HepG2 (cell line): ENCODE results near the gene TPRN. TPM values are rescaled to one million over a fixed set of nuclear protein-coding genes. Genes with fewer than 3 reads are reported as not detected.

Experiments
- BHLHE40 ChIP-seq: IDR thresholded peaks from 2 replicates; pipeline ENCODE4 v1.6.1; 2011; ENCODE audit warnings: low read length, improper control_type of control experiment
- FOXJ3 ChIP-seq: sonication (generic); formaldehyde crosslinking; IDR thresholded peaks from 2 replicates; pipeline ENCODE4 v1.4.0; 2020; ENCODE audit warnings: missing genetic modification reagents, mild to moderate bottlenecking, borderline replicate concordance
- FOXK1 ChIP-seq: sonication (generic); formaldehyde crosslinking; IDR thresholded peaks from 2 replicates; pipeline ENCODE4 v1.4.0; 2020; ENCODE audit warnings: low read depth, missing genetic modification reagents, borderline replicate concordance
- FOXO1 ChIP-seq: sonication (generic); formaldehyde crosslinking; IDR thresholded peaks from 2 replicates; pipeline ENCODE4 v1.4.0; 2020; ENCODE audit warnings: missing genetic modification reagents
- ZMYM2 ChIP-seq: sonication (generic); formaldehyde crosslinking; IDR thresholded peaks from 2 replicates; pipeline ENCODE4 v1.8.0; 2022; ENCODE audit warnings: mild to moderate bottlenecking, missing genetic modification reagents
- ZNF251 ChIP-seq: sonication (generic); formaldehyde crosslinking; IDR thresholded peaks from 2 replicates; pipeline ENCODE4 v1.9.0; 2021; ENCODE audit warnings: mild to moderate bottlenecking, missing genetic modification reagents
- ZNF460 ChIP-seq: sonication (generic); formaldehyde crosslinking; IDR thresholded peaks from 2 replicates; pipeline ENCODE4 v1.5.1; 2020; ENCODE audit warnings: missing genetic modification reagents, mild to moderate bottlenecking, borderline replicate concordance
- ZNF660 ChIP-seq: sonication (generic); formaldehyde crosslinking; IDR thresholded peaks from 2 replicates; pipeline ENCODE4 v1.5.1; 2020; ENCODE audit warnings: mild to moderate bottlenecking, low read depth, missing genetic modification reagents, borderline replicate concordance
- ZNF782 ChIP-seq: sonication (generic); formaldehyde crosslinking; IDR thresholded peaks from 2 replicates; pipeline ENCODE4 v1.4.0; 2020; ENCODE audit warnings: missing genetic modification reagents, mild to moderate bottlenecking, borderline replicate concordance
- polyA plus RNA-seq, 8 experiments: library from polyadenylated mRNA; depleted of rRNA in 3 of 8; stranded (reverse) in 7 of 8; unstranded in 1 of 8; fragments of >200 nt; fragmentation: Illumina TruSeq in 4 of 8; extraction: Trizol in 4 of 8; gene quantifications; 2 replicates each; pipeline versions ENCODE4 v1.2.1 to v1.2.3, GENCODE V29; 2011 to 2016; ENCODE audit warnings: low read depth in 4 of 8, missing spikeins in 1 of 8, mixed read lengths in 1 of 8; ENCODE audit not compliant: insufficient read depth in 1 of 8
- total RNA-seq, 5 experiments: library from RNA; depleted of rRNA; stranded (reverse); fragments of >200 nt; fragmentation: Illumina TruSeq; extraction: Trizol; gene quantifications; 2 replicates each; pipeline ENCODE4 v1.2.3, GENCODE V29; 2016; ENCODE audit warnings: low read depth in 1 of 5
- TF ChIP-seq, protein P1 (sequence below): IDR thresholded peaks from 2 replicates; pipeline ENCODE4 v1.6.1; 2016; ENCODE audit warnings: low read depth, control low read depth
- TF ChIP-seq, protein P2 (sequence below): sonication (generic); formaldehyde crosslinking; IDR thresholded peaks from 2 replicates; pipeline ENCODE4 v1.4.0; 2020; ENCODE audit warnings: mild to moderate bottlenecking, missing genetic modification reagents
- TF ChIP-seq, protein P3 (sequence below): sonication (generic); formaldehyde crosslinking; IDR thresholded peaks from 2 replicates; pipeline ENCODE4 v1.5.1; 2020; ENCODE audit warnings: missing genetic modification reagents, mild to moderate bottlenecking, borderline replicate concordance
- TF ChIP-seq, protein P4 (sequence below): sonication (generic); formaldehyde crosslinking; IDR thresholded peaks from 2 replicates; pipeline ENCODE4 v1.4.0; 2020; ENCODE audit warnings: missing genetic modification reagents
- TF ChIP-seq, protein P5 (sequence below): IDR thresholded peaks from 2 replicates; pipeline ENCODE4 v1.6.1; 2018; ENCODE audit warnings: missing genetic modification reagents, mild to moderate bottlenecking, missing compliant biosample characterization
- TF ChIP-seq, protein P6 (sequence below): IDR thresholded peaks from 2 replicates; pipeline ENCODE4 v1.6.1; 2016; ENCODE audit warnings: missing biosample characterization, missing genetic modification reagents, low read depth
- TF ChIP-seq, protein P7 (sequence below): sonication (generic); formaldehyde crosslinking; IDR thresholded peaks from 2 replicates; pipeline ENCODE4 v1.4.0; 2020; ENCODE audit warnings: low read depth, missing genetic modification reagents

TPRN gene
- total and polyA plus RNA-seq, 2 of the 13 experiments (the other 11 are each of a cell fraction or from before 2014, with no cell fraction given), result 10.1 to 19.2 TPM

DNA sequence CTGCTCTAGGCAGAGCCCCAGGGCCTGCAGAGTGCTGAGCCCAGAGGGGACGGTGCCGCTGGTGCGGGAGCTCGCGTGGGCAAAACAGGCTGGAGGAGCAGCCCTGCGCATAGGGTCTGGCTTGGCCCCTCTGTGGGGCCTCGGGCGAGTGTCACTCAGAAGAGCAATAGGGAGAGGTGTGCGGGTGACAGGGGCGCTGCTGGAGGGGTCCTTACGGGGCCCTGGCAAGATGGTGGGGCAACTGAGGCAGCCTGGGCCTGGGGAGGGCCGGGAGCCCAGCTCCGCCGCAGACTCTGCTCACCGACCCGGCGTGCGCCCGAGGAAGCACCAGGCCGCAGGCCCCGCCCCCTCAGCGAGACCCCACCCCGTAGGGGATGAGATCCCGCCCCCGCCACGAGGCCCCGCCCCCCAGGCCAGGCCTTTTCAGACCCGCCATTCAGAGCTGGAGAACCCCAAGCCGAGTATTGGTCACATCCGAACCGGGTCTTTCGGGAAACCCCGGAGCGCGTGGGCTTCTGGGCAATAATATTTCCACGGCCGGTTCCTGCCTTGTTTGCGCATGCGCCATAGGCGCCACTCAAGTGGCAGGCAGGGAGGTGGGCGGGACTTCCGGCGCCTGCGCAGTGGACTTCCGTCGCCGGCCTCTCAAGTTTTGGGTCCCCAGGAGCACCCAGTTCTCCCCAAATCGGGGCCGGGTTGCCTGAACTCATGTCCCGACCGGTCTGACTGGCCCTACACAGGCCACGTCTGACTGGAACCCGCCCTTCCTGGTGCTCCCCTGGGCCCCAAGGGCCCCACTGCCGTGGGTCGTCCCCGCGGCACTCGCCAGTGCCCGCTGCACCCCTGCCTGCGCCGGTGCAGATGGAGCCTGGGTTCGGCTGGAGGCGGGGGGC, 22.8 kb upstream of the TPRN start (continued):
- TF ChIP-seq, protein P1, sequence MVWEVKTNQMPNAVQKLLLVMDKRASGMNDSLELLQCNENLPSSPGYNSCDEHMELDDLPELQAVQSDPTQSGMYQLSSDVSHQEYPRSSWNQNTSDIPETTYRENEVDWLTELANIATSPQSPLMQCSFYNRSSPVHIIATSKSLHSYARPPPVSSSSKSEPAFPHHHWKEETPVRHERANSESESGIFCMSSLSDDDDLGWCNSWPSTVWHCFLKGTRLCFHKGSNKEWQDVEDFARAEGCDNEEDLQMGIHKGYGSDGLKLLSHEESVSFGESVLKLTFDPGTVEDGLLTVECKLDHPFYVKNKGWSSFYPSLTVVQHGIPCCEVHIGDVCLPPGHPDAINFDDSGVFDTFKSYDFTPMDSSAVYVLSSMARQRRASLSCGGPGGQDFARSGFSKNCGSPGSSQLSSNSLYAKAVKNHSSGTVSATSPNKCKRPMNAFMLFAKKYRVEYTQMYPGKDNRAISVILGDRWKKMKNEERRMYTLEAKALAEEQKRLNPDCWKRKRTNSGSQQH, result no peak
- TF ChIP-seq ZNF460 (CRISPR knock-in tag), result no peak
- TF ChIP-seq, protein P2, sequence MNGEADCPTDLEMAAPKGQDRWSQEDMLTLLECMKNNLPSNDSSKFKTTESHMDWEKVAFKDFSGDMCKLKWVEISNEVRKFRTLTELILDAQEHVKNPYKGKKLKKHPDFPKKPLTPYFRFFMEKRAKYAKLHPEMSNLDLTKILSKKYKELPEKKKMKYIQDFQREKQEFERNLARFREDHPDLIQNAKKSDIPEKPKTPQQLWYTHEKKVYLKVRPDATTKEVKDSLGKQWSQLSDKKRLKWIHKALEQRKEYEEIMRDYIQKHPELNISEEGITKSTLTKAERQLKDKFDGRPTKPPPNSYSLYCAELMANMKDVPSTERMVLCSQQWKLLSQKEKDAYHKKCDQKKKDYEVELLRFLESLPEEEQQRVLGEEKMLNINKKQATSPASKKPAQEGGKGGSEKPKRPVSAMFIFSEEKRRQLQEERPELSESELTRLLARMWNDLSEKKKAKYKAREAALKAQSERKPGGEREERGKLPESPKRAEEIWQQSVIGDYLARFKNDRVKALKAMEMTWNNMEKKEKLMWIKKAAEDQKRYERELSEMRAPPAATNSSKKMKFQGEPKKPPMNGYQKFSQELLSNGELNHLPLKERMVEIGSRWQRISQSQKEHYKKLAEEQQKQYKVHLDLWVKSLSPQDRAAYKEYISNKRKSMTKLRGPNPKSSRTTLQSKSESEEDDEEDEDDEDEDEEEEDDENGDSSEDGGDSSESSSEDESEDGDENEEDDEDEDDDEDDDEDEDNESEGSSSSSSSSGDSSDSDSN, result 0 out of 2 replicates have a peak, but pooled peaks have one; percentile 3
- TF ChIP-seq, protein P3, sequence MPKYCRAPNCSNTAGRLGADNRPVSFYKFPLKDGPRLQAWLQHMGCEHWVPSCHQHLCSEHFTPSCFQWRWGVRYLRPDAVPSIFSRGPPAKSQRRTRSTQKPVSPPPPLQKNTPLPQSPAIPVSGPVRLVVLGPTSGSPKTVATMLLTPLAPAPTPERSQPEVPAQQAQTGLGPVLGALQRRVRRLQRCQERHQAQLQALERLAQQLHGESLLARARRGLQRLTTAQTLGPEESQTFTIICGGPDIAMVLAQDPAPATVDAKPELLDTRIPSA, result 0 out of 2 replicates have a peak, but pooled peaks have one; percentile 50
- no peak for TF ChIP-seq ZNF660
- TF ChIP-seq ZMYM2 (CRISPR knock-in tag), result no peak
- no peak for TF ChIP-seq FOXO1
- no peak for TF ChIP-seq BHLHE40
- TF ChIP-seq, protein P4, sequence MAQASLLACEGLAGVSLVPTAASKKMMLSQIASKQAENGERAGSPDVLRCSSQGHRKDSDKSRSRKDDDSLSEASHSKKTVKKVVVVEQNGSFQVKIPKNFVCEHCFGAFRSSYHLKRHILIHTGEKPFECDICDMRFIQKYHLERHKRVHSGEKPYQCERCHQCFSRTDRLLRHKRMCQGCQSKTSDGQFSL (CRISPR knock-in tag), result no peak
- TF ChIP-seq ZNF251 (CRISPR knock-in tag), result no peak
- TF ChIP-seq, protein P5, sequence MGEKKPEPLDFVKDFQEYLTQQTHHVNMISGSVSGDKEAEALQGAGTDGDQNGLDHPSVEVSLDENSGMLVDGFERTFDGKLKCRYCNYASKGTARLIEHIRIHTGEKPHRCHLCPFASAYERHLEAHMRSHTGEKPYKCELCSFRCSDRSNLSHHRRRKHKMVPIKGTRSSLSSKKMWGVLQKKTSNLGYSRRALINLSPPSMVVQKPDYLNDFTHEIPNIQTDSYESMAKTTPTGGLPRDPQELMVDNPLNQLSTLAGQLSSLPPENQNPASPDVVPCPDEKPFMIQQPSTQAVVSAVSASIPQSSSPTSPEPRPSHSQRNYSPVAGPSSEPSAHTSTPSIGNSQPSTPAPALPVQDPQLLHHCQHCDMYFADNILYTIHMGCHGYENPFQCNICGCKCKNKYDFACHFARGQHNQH (CRISPR knock-in tag), result no peak
- no peak for TF ChIP-seq FOXJ3
- TF ChIP-seq FOXK1 (CRISPR knock-in tag), result no peak
- TF ChIP-seq, protein P6, sequence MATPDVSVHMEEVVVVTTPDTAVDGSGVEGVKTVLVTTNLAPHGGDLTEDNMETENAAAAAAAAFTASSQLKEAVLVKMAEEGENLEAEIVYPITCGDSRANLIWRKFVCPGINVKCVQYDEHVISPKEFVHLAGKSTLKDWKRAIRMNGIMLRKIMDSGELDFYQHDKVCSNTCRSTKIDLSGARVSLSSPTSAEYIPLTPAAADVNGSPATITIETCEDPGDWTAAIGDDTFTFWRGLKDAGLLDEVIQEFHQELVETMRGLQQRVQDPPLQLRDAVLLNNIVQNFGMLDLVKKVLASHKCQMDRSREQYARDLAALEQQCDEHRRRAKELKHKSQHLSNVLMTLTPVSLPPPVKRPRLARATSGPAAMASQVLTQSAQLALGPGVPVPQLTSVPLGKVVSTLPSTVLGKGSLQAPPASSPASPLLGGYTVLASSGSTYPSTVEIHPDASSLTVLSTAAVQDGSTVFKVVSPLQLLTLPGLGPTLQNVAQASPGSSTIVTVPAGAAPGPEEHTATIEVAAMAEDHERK, result no peak
- no peak for TF ChIP-seq ZNF782 (CRISPR knock-in tag)
- TF ChIP-seq, protein P7, sequence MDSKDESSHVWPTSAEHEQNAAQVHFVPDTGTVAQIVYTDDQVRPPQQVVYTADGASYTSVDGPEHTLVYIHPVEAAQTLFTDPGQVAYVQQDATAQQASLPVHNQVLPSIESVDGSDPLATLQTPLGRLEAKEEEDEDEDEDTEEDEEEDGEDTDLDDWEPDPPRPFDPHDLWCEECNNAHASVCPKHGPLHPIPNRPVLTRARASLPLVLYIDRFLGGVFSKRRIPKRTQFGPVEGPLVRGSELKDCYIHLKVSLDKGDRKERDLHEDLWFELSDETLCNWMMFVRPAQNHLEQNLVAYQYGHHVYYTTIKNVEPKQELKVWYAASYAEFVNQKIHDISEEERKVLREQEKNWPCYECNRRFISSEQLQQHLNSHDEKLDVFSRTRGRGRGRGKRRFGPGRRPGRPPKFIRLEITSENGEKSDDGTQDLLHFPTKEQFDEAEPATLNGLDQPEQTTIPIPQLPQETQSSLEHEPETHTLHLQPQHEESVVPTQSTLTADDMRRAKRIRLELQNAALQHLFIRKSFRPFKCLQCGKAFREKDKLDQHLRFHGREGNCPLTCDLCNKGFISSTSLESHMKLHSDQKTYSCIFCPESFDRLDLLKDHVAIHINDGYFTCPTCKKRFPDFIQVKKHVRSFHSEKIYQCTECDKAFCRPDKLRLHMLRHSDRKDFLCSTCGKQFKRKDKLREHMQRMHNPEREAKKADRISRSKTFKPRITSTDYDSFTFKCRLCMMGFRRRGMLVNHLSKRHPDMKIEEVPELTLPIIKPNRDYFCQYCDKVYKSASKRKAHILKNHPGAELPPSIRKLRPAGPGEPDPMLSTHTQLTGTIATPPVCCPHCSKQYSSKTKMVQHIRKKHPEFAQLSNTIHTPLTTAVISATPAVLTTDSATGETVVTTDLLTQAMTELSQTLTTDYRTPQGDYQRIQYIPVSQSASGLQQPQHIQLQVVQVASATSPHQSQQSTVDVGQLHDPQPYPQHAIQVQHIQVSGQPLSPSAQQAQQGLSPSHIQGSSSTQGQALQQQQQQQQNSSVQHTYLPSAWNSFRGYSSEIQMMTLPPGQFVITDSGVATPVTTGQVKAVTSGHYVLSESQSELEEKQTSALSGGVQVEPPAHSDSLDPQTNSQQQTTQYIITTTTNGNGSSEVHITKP (CRISPR knock-in tag), result no peak
